Keratinocyte (primary cell): ENCODE measurements around the gene RIPK3.

Source experiments
- EZH2 ChIP-seq: IDR thresholded peaks from one replicate; pipeline ENCODE4 v1.6.1; 2012; ENCODE audit warnings: inconsistent platforms, mild to moderate bottlenecking, low read length, moderate library complexity
- TF ChIP-seq, protein P1 (sequence below), 3 experiments: IDR thresholded peaks in 1 of 3; conservative IDR thresholded peaks in 1 of 3; optimal IDR thresholded peaks in 1 of 3; 2 replicates in 2 of 3; 3 replicates in 1 of 3; pipeline versions ENCODE3 to v1.5.1; 2011; ENCODE audit warnings: low read length in 3 of 3, mild to moderate bottlenecking in 3 of 3, moderate library complexity in 2 of 3, control low read depth in 1 of 3, inconsistent platforms in 1 of 3; ENCODE audit not compliant: insufficient read depth in 2 of 3; ENCODE audit errors: extremely low read depth in 1 of 3

DNA sequence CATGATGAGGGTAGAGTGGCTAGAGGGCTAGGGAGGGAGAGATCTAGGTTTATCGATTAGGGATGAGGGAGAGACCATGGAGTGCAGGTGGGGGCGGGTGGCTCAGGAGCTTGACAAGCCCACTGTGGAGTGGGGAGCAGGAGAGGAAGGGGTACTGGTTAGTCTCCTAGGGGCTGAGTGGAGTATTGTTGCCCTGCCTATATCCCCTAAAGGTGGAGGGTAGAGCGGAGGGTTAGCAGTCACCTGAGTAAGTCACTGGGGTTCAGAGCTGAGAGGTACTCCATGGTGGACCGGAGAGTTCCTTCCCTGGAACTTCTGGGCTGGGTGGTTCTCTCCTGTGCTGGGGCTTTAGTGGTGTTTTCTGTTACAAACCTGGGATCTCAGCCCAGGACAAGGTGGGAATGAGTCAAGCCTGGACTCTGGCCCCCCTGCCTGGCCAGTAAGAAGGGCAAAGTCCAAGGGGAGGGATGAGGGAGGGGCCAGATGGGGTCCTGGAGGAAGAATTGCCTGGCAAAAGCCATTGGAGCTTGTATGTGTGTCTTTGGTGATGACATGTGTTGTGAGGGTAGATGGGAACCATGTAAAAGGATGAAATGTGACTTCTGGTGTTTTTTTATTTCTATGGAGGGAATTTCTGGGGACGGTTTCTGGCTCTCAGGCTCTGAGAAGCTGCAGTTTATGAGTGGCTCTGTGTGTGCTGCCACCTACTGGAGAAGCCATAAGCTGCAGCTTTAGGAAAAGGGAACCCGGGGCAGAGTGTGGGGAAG is 32.0 kb downstream of the RIPK3 start, which contains the start of gene CIDEB:
- TF ChIP-seq, protein P1, sequence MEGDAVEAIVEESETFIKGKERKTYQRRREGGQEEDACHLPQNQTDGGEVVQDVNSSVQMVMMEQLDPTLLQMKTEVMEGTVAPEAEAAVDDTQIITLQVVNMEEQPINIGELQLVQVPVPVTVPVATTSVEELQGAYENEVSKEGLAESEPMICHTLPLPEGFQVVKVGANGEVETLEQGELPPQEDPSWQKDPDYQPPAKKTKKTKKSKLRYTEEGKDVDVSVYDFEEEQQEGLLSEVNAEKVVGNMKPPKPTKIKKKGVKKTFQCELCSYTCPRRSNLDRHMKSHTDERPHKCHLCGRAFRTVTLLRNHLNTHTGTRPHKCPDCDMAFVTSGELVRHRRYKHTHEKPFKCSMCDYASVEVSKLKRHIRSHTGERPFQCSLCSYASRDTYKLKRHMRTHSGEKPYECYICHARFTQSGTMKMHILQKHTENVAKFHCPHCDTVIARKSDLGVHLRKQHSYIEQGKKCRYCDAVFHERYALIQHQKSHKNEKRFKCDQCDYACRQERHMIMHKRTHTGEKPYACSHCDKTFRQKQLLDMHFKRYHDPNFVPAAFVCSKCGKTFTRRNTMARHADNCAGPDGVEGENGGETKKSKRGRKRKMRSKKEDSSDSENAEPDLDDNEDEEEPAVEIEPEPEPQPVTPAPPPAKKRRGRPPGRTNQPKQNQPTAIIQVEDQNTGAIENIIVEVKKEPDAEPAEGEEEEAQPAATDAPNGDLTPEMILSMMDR (optimal IDR thresholded peaks at IDR 0.05 in 1 of 3, IDR thresholded peaks at IDR 0.05 in 1 of 3, conservative IDR thresholded peaks at IDR 0.05 in 1 of 3; ENCODE audit: extremely low read depth in 1 of 3, insufficient read depth in 2 of 3, low read length in 3 of 3): peak in 2 of 3 experiments; percentile 93 to 98
- no peak for TF ChIP-seq EZH2
